ENCODE results near the gene RBBP8NL. TPM values are rescaled to one million over a fixed set of nuclear protein-coding genes. Genes with fewer than 3 reads are reported as not detected.

The RBBP8NL gene
- total RNA-seq, 1 donor from 2014 or later: not detected

DNA sequence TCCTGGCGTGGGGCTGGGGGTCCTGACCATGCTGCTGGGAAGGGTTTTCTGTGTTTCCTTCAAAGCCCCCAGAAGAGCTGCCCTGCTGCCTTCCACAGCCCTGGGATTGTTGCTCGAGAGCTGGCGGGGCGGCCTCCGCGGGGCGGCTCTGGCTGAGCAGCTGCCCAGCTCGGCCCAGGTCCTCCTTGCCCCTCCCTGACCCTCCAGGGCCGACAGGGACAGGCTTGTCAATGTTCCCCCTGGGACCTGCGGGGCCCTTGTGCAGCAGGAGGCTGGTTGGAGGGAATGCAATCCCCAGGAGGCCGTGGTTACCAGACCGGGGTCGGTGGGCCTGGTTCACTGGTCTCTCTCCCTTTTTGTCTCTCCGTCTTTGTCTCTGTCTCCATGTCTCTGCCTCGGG, 28.6 kb upstream of the RBBP8NL start:
- Mint-ChIP-seq H3K4me1 (no peaks in the 10 kb centered on the region), H3K4me3 (no peak overlapping the region), H3K27me3 (peaks cover 2% of the 10 kb centered on the region), H3K36me3 (ENCODE audit: low read depth) (no peaks in the 10 kb centered on the region), H3K27ac (no peak overlapping the region), H3K9me3 (no peaks in the 10 kb centered on the region)
- intact Hi-C loops (cut with micrococcal nuclease): no loop called here
- no peak for DNase-seq

GRCh38 chr20:62454904-62455636, 27.7 kb upstream of the RBBP8NL start:
- no peak for DNase-seq
- peaks cover 2% of the 10 kb centered on the region for H3K27me3 Mint-ChIP-seq
- intact Hi-C loops (cut with micrococcal nuclease): no loop called here
- no peaks in the 10 kb centered on the region for H3K4me1 Mint-ChIP-seq
- H3K4me3 Mint-ChIP-seq: no peak overlapping the region
- no peaks in the 10 kb centered on the region for H3K9me3 Mint-ChIP-seq
- H3K27ac Mint-ChIP-seq: no peak overlapping the region
- no peaks in the 10 kb centered on the region for H3K36me3 Mint-ChIP-seq (ENCODE audit: low read depth)

GRCh38 chr20:62453186-62453808, 26.0 kb upstream of the RBBP8NL start:
- no peak for DNase-seq
- Mint-ChIP-seq H3K9me3 (no peaks in the 10 kb centered on the region), H3K4me1 (no peaks in the 10 kb centered on the region), H3K4me3 (no peak overlapping the region), H3K36me3 (ENCODE audit: low read depth) (no peaks in the 10 kb centered on the region), H3K27me3 (peaks cover 2% of the 10 kb centered on the region), H3K27ac (no peak overlapping the region)
- intact Hi-C loops (cut with micrococcal nuclease): no loop called here

DNA sequence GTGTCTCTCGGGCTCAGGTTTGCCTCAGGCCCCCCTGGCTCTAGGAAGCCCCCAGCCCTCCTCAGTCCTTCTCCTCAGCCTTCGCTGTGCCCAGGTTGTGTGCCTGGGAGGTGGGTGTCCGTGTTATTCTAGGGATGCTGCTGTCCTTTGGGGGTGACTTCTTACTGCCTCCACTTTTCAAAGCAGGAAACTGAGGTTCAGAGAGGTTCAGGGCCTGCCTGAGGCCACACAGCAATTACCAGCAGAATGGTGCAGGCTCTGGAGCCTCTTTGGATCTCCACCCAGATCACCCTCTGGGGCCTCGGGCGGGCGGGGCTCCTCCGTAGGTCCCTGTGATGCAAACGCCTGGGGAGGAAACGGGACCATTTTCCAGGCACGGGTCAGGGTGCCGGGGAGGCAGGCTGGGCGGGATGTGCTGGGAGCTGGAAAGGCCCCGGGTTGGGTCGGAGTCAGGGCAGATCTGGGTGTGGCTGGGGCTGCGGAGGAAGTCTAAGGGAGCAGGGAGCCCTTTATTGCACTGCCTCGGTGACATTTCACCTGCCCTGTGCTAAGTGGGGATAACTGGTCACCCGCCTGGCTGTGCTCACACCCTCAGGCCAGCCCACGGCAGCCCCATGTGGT, 25.2 kb upstream of the RBBP8NL start:
- H3K36me3 Mint-ChIP-seq (ENCODE audit: low read depth): no peaks in the 10 kb centered on the region
- H3K27me3 Mint-ChIP-seq: peaks cover 2% of the 10 kb centered on the region
- DNase-seq: no peak
- H3K9me3 Mint-ChIP-seq: no peaks in the 10 kb centered on the region
- H3K4me1 Mint-ChIP-seq: no peaks in the 10 kb centered on the region
- H3K4me3 Mint-ChIP-seq: no peak overlapping the region
- H3K27ac Mint-ChIP-seq: no peak overlapping the region
- intact Hi-C loops (cut with micrococcal nuclease): no loop called here

GRCh38 chr20:62451970-62452369, 24.6 kb upstream of the RBBP8NL start:
- peaks cover 2% of the 10 kb centered on the region for H3K27me3 Mint-ChIP-seq
- DNase-seq: no peak
- intact Hi-C loops (cut with micrococcal nuclease): no loop called here
- no peaks in the 10 kb centered on the region for H3K9me3 Mint-ChIP-seq
- no peak overlapping the region for H3K27ac Mint-ChIP-seq
- no peaks in the 10 kb centered on the region for H3K36me3 Mint-ChIP-seq (ENCODE audit: low read depth)
- H3K4me1 Mint-ChIP-seq: no peaks in the 10 kb centered on the region
- H3K4me3 Mint-ChIP-seq: no peak overlapping the region

DNA sequence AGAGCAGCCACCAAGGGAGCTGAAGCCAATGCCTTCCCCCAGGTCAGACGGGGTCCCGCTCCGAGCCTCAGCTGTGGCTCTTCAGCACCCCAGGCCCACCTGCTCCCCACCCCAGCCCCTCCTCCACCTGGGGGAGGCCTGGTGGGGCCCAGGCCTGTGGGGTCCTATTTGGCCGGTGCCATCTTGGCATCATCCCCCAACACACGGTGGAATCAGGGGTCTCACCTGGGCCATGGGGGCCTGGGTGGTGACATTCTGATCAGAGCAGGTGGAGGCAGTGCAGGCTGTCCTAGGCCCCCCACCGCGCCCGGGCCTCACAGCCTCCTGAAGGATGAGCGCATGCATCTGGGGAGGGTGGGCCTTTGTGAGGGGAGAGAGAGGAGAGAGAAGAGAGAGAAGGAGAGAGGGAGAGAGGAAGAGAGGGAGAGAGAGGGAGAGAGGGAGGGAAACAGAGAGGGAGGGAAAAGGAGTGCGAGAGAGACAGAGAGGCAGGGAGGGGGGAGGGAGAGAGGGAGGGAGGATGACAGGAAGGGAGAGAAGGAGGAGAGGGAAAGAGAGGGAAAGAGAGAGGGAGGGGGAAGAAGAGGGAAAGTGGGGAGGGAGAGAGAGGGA, 23.9 kb upstream of the RBBP8NL start:
- Mint-ChIP-seq H3K4me3 (no peak overlapping the region), H3K36me3 (ENCODE audit: low read depth) (no peaks in the 10 kb centered on the region), H3K4me1 (no peaks in the 10 kb centered on the region), H3K27ac (no peak overlapping the region), H3K27me3 (peaks cover 2% of the 10 kb centered on the region), H3K9me3 (no peaks in the 10 kb centered on the region)
- intact Hi-C loops (cut with micrococcal nuclease): no loop called here
- DNase-seq: no peak

GRCh38 chr20:62449951-62450691, 22.8 kb upstream of the RBBP8NL start:
- DNase-seq: no peak
- Mint-ChIP-seq H3K4me3 (no peak overlapping the region), H3K27ac (no peak overlapping the region), H3K36me3 (ENCODE audit: low read depth) (no peaks in the 10 kb centered on the region), H3K4me1 (no peaks in the 10 kb centered on the region), H3K9me3 (no peaks in the 10 kb centered on the region), H3K27me3 (no peaks in the 10 kb centered on the region)
- intact Hi-C loops (cut with micrococcal nuclease): no loop called here

DNA sequence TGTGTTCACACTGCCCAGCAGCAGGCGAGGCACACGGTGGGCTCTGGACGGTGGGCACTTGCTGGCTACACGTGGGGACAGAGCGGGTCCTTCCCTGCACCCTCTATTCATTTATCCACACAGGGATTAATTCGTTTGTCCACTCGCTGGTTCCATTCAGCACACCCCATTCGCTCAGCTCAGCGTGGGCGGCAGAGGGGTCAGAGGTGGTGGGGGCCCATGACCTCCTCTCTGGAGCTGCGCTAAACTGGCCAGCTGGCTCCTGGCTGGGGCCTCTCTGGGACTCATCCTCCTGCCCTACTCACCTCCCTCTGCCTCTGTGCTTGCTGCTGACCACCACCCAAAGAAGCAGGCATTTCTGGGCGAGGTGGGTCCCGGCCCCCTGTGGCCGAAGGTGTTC, 21.4 kb upstream of the RBBP8NL start:
- DNase-seq: no peak
- Mint-ChIP-seq H3K27me3 (no peaks in the 10 kb centered on the region), H3K4me3 (no peak overlapping the region), H3K27ac (no peak overlapping the region), H3K36me3 (ENCODE audit: low read depth) (no peaks in the 10 kb centered on the region), H3K4me1 (no peaks in the 10 kb centered on the region), H3K9me3 (no peaks in the 10 kb centered on the region)
- intact Hi-C loops (cut with micrococcal nuclease): no loop called here

GRCh38 chr20:62448038-62448437, 20.7 kb upstream of the RBBP8NL start:
- DNase-seq: no peak
- intact Hi-C loops (cut with micrococcal nuclease): no loop called here
- no peaks in the 10 kb centered on the region for H3K36me3 Mint-ChIP-seq (ENCODE audit: low read depth)
- no peaks in the 10 kb centered on the region for H3K27me3 Mint-ChIP-seq
- no peaks in the 10 kb centered on the region for H3K9me3 Mint-ChIP-seq
- H3K27ac Mint-ChIP-seq: no peak overlapping the region
- H3K4me3 Mint-ChIP-seq: no peak overlapping the region
- no peaks in the 10 kb centered on the region for H3K4me1 Mint-ChIP-seq

DNA sequence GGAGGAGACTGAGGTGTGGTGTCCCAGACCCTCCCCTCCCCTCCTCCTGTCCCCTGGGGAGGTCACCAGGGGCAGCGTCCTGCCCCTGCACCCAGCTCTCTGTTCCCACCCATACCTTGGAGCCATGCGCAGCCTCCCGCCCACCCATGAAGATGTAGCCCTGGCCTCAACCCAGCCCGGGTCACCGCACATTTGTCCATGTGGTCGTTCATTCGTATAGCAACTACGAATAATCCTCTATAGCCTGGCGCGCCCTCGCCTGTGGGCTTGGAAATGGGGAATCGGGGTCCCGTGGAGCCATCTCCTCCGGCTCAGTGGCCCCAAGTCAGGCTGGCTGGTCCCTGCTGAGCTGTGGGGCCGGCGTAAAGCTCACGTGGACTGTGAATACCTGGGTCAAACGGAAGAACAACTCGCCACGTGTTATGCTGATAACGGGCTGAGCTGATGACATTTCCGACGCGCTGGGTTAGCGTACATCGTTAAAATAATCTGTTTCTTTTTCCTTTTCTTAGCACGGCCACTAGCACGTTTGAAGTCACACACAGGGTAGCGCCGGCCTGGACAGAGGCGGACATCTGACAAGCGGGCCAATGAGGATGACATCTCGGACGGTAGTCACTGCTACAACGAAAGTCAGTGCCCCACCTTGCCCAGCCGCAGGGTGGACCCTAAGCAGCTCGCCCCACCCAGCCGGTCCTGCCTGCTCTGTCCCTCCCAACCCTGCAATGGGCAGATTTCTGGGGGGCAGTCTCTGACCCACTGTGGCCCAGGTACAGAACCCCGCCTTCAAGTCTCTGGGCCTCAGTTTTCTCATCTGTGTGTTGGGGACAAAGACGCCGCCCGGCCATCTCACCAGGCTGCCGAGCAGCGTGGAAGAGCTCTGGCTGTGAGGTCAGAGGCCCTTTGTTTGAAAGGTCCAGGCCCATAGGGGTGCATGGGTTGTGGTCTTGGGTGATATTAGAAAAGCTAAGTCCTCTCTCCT, 19.8 kb upstream of the RBBP8NL start:
- intact Hi-C loops (cut with micrococcal nuclease): no loop called here
- H3K27me3 Mint-ChIP-seq: no peaks in the 10 kb centered on the region

GRCh38 chr20:62446481-62446880, 19.1 kb upstream of the RBBP8NL start:
- Mint-ChIP-seq H3K4me3 (no peak overlapping the region), H3K4me1 (no peaks in the 10 kb centered on the region), H3K27ac (no peak overlapping the region), H3K9me3 (no peaks in the 10 kb centered on the region), H3K27me3 (no peaks in the 10 kb centered on the region), H3K36me3 (ENCODE audit: low read depth) (no peaks in the 10 kb centered on the region)
- no peak for DNase-seq
- intact Hi-C loops (cut with micrococcal nuclease): no loop called here

More for the DNA sequence above, 19.8 kb upstream of the RBBP8NL start:
- DNase-seq: no peak
- H3K36me3 Mint-ChIP-seq (ENCODE audit: low read depth): no peaks in the 10 kb centered on the region
- H3K9me3 Mint-ChIP-seq: no peaks in the 10 kb centered on the region
- H3K4me3 Mint-ChIP-seq: no peak overlapping the region
- H3K4me1 Mint-ChIP-seq: no peaks in the 10 kb centered on the region
- H3K27ac Mint-ChIP-seq: no peak overlapping the region

DNA sequence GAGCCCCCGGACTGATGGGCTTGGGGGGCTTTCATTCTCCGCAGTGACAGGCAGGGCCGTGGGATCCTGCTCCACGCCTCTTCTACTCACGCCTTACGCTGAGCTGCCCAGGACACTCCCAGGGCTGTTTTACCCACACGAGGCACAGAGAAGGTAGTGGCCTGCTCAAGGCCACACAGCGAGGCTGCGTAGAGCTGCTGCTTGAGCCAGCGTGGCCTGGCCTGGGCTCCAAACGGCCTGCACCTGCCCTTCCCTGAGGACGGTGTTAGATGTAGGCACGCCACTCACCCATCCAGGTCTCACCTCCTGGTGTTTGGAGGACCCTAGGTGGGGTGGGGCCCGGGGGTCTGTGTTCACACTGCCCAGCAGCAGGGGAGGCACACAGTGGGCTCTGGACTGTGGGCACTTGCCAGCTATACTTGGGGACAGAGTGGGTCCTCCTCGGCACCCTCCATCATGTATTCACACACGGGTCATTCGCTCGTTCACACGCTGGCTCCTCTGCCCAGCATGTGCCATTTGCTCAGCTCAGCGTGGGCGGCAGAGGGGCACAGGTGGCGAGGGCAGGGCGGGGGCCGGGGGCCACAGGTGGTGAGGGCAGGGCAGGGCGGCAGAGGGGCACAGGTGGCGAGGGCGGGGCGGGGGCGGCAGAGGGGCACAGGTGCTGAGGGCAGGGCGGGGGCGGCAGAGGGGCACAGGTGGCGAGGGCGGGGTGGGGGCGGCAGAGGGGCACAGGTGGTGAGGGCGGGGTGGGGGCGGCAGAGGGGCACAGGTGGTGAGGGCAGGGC, 18.4 kb upstream of the RBBP8NL start:
- Mint-ChIP-seq H3K9me3 (no peaks in the 10 kb centered on the region), H3K4me1 (no peaks in the 10 kb centered on the region), H3K27me3 (no peaks in the 10 kb centered on the region), H3K36me3 (ENCODE audit: low read depth) (no peaks in the 10 kb centered on the region), H3K4me3 (no peak overlapping the region), H3K27ac (no peak overlapping the region)
- intact Hi-C loops (cut with micrococcal nuclease): no loop called here
- DNase-seq: no peak

Measured in activated CD4-positive, alpha-beta T cell treated with anti-CD3 and anti-CD28 coated beads, Interleukin-2, amount 10 ng/mL, durations not matched to agents 24 days and 14 days (primary cell).